NCI-H2196 (cell line): Measurements from ENCODE around the gene SYNDIG1.

ENCODE experiments used
- DNase-seq: peaks from one replicate; lab custom pipeline; 2025; ENCODE audit not compliant: unreplicated experiment; lab: John Stamatoyannopoulos, UW

SYNDIG1 gene

DNA sequence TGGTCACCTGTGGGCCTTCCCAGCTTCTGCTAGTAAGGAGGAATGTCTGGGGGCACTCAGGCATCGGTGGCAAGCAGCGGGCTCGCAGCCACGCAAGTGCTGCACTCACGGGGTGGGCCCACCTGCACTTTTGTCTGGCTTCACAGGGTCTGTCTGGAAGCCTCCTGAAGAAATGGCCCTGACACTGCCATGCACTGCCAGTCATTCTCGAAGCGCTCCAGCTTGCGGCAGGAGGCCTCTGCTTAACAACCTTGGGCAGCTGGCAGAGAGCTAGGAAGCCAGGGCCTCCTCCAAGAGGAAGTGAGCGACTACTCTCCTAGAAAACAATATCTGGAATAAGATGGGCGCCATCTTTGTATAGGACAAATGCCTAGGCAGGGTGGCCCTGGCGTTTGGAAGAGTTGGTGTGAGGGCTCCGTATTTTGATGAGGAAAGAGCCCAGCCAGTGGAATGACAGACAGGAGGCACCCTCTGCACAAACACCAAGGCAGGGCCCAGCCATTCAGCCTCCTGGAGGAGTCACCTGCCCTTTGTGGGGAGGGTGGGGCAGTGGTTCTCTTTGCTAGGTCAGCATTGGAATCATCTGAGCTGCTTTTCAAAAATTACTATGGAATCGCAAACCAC is 113.9 kb downstream of the SYNDIG1 start:
- no peak for DNase-seq

DNA sequence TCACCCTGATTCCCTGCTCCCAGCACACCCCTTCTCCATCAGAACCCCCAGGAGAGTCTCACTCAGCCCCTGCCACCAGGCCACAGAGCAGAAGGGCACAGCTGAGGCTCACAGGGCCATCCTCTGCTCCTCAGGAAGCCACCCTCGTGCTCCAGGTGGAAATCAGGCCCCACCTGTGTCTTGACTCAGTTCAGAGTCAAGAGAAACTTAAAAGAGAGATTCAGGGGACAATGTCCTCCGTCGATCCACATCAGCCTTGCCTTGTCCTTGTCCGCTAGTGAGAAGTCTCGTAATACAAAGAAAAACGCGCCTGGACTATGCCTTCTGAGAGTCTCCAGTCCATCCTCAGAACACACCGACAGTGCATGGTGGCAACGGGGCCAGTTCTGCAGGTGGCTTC is 114.6 kb downstream of the SYNDIG1 start:
- DNase-seq, result no peak

DNA sequence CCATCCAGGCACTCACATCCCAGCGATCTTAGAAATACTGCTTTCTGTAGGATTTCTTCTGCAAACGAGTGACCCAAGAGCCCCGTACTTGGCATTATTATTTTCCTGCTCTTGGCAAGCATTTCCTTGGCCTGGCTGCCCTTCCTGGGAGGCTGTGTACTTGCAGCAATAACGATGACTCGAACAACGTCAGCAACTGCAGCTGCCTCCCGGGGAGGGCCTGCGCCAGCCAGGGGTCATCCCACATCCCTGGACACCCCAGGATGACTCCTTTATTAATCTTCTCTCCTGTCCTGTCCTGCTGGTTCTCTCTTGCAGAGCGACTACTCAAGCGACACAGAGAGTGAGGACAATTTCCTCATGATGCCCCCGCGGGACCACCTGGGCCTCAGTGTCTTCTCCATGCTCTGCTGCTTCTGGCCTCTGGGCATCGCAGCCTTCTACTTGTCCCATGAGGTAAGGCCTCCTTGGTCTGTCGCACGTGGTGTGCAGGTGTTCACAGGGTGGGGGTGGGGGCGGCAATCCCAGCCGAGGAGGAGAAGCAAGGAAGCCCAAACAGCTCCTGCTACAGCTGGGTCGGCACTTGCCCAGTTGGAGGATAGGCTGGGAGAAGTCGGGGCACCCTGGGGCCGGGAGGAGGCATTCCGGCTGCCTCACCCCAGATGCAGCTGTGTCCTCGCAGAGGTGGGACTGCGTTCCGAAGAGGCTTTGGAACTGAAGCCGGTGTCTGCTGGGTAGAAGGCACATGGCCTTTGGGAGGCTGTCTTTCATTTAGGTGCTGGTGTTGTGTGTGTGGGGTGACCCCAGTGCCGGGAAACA is 115.3 kb downstream of the SYNDIG1 start:
- no peak for DNase-seq

DNA sequence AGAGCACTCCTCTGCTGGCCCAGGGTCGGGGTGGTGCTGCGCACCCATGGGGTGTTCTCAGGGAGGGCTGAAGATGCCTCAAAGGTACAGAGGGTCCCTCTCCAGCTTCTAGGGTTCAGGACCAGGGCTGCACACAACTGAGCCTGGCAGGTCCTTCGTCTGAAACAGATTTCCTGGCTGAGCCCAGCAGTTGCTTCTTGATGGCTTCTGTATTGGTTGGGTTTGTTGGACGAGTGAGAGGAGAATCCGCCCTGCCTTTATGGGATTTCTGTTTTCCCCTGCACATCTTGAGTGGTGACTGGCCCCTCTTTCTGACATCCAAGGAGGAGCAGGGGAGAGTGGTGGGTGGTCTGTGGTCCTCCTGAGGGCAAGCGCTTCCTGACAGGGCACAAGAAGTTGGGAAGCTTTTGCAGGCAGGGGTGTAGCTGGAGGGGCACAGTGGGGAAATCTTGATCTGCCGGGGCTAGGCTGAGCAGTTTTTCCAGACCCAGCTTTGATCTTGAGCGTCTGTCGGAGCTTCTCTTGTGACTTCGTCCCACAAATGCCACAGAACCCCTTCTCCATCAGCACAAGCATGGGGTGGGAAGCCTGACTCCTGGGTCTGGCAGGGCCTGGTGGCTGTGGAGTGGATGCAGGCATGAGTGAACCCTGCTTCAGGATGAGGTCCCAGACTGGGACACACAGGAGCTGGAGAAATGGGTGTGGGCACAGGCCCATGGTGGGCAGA is 116.5 kb downstream of the SYNDIG1 start:
- no peak for DNase-seq

DNA sequence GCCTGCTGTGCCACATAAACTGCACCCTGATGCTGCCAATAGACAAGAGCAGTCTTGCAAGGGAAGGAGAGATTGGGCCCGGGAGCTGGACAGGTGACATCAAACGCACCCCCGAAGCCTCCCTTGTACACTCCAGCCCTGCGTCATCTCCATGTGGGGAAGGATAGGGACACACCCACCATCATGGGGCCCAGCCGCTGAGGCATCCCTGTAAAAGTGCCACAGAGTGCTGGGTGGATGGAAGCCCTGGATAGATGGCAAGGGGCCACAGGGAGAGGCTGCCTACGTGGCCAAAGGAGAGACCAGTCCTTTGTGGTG is 117.1 kb downstream of the SYNDIG1 start:
- DNase-seq, result no peak

DNA sequence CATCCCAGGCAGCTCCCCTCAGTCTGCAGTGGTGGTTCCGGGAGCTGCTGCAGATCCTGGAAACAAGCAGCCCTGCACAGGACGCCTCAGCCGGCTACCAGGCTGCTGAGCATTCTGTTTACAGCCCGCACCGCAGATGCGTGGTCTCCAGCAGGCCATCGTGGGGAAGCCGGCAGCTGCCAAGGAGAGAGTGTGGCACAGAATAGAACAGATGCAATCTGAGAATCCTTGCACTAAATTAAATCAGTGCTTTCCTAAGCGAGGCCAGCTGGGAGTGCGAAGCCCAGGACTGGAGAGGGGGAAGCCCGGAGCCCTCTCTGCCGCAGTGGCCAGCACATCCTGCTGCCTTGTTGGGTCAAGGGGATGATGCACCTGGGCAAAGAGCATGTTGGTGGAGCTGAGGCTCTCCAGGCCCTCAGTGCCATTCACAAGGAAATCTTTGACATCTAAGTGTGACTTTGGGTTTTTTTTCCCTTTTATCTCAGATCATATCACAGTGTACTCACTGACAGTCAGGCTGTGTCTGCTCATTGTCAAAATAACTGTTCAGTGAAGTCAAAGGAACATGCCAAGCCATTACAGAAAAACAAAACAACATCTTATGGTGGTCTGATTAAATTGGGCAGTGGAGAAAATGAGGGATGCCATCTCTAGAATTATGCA is 118.1 kb downstream of the SYNDIG1 start:
- no peak for DNase-seq

DNA sequence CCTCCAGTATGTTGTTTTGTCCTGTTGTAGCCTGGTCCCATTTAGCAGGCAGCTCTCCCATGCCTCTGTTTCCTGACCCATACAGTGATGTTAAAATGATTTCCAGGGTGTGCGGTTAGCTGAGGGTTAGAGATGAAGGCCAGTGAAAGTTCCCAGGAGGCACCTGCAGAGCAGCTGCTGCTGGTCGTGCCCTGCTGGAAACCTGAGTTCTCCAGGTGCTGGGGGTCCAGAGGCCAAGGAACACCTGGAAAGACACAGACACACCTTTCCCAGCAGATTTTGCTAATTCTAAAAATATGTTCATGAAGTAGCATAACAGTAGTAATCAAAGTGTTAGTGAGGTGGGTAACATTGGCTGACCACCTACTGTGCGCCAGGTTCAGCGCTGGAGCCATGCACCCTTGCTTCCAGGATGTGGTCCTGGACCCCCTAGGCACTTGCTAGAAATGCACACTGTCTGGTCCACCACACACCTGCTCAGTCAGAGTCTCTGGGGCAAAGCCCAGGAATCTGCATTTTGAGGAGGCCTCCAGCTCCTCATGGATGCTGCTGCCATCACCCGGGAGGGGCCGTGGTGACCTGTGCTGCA is 118.7 kb downstream of the SYNDIG1 start:
- DNase-seq, result no peak

DNA sequence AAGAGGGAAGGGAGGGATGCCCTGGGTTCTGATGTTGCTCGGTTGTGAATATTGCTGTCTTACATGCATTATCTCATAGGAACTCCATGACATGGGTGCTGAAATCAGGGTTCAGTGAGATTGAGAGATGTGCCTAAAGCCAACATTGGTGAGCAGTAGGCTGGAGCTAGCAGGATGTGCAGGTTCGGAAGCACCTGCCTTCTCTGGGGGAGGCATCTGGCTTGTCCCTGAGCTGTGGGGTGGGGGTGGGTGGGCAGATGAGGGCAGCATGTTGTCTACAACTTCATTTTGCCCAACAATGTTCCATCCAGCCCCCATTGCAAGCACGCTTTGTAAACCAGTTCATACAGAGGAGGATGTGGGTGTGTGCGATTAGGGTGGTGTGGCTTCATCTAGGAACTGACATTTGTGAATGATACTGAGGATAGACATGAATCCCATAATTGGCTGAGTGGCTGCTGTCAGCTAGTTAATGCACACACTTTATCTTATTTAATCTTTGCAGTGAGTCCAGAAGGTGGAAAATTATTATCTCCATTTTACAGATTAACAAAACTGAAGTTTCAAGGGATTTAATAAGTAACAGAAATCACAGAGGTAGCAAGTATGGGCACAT is 119.4 kb downstream of the SYNDIG1 start:
- DNase-seq, result no peak

DNA sequence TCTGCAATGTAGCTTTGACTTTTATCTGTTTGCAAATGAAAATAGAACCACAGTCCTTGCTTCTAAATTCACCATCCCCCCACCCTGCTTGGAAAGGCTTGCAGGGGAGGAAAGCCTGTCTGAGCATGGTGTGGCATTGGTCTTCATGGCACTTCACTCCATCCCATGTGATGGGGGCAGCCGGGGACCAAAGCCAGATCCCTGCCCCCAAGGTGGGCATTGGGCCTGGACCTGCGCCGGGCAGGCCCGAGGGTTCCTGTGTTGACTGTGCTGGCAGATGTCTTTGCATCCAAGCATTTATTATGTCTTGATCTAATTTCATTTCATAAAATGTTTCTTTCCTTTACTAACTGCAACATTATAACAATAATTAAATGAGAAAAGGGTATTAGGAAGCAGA is 120.0 kb downstream of the SYNDIG1 start:
- no peak for DNase-seq

- DNase-seq, result no peak
Observed at GRCh38 chr20:24589815-24590177, 120.4 kb downstream of the SYNDIG1 start.

GRCh38 chr20:24590178-24590982 is 121.0 kb downstream of the SYNDIG1 start:
- DNase-seq, result no peak

DNA sequence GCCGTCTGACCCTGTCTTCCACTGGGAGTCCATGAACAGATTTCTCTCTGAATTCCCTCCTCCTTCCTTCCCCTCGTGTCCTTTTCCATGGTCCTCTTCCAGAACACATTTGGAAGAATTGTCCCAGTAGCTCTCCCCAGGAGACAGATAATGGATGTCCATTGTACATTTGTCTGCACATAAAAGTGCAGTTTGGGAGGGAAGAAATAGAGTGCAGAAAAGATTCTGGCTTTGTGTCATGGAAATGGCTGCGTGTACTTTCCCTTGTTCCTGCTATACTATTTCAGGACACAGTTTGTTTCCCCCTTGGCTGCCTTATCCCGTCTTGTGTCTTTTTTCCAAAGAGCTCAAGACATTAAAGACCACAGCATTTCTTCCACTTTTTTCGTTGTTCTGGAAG is 127.6 kb downstream of the SYNDIG1 start:
- DNase-seq, result no peak

DNA sequence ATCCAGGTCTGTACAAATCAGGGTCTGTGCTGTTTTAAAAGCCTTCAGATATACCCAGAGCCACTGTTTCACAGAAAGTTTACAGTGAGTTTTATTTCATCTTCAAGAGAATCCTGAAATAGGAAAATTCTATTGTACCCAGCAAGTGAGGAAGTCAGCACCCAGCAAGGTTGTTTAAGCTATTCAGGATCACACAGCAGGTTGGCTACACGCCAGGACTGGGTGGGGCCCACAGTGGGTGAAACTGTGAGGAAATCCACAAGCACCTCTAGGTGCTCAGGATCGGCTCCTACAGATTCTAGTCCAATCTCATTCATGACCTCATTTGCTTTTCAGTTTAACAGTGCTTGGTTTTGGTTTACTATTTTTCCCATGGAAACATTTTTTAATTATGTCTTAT is 128.9 kb downstream of the SYNDIG1 start:
- no peak for DNase-seq

DNA sequence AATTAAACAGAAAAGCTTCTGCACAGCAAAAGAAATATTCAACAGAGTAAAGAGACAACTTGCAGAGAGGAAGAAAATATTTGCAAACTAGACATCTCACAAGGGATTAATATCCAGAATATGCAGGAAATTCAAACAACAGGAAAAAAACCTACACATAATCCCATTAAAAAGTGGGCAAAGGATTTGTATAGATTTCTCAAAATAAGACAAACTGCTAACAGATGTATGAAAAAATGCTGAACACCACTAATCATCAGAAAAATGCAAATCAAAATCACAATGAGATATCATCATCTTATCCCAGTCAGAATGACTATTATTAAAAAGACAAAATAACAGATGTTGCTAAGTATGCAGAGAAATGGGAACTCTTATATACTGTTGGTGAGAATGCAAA is 129.6 kb downstream of the SYNDIG1 start:
- DNase-seq, result no peak

DNA sequence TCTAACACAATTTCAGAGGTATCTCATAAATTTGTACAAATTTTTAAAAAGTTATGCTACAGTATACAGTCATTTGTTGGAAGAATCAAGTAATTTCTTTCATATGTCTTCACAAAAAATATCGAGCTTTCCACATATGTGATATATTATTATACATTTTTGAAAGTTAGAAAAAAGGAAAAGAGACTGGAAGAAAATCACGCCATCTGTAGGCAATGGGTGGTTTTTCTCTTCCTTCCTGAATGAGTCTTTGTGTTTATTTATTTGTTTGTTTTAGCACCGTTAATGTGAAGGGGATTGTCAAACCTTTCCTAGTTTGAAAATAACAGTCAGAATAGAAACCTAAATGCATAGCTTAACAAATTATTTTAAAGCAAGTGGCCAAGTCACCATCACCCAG is 130.6 kb downstream of the SYNDIG1 start:
- DNase-seq, result no peak

GRCh38 chr20:24603454-24603853 is 134.0 kb downstream of the SYNDIG1 start:
- DNase-seq, result no peak

DNA sequence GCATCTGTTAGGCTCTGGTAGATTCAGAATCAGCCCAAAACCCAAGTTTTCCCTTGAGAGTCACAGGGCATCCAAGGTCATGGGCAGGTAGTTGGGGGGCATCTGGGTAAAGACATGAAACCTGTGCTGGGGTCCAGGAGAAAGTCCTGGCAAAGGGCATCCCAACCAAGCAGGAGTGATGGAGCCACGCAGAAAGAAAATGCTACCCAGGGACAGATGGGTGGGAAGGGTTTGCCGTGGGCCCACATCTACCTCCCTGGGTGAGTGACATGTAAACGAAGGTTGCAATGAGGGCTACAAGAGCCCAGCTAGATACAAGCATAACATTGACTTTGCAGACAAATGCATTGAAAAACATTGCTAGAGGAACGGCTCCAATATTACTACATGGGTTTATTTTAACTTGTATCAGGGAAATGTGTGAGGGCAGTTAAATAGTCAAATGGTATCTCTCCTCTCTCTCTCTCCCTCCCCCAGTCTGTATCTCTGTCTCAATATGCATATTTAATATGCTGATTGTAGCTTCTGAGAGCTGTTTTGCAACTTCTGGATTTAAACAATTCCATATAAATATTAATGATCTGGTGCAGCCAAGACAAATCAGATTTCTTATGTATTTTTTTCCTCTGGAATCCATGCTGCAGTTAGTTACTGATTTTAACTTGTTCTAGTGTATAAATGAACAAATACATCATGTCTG is 135.7 kb downstream of the SYNDIG1 start:
- no peak for DNase-seq

DNA sequence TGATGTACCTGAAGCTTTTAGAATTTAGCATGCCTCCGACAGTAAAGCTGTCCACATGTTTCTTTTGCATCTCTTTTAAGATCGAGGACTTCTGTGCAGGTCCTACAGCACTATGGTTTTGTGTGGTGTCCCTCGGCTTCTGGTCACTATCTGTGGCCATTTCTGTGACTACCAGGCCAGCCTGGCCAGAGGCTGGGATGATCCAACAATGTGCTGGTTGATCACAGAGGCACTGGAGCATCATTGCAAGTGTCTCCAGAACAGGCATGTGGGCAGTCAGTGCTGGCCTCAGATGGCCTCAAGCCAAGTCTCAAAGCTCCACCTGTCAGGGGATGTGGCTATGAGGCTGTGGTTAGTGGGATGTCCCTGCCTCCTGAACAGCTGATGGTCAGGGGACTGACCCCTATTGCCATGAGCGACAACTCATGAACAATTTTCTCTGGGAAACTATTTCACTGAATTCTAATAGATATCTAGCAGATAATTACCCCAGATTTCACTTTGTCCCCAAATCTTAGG is 136.6 kb downstream of the SYNDIG1 start:
- DNase-seq, result no peak

DNA sequence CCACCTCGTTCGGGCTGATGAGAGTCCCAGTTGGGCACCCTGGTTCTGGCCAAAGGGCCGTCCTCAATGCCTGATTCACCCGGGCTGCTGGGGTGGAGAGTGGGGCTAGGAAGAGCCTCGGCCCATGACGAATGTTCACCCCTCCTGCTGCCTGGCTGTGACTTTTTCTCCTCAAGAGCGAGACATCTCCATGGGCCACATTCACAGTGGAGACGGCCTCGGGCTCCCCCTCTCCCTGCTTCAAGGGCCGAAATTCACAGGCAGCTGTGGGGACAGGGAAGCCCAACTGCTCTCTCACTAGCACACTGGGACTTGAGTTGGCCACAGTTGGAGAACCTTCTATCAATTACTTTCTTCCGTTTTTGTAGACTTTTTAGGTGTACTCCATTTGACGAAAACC is 138.0 kb downstream of the SYNDIG1 start:
- DNase-seq, result no peak
